DMS 273 (cell line): Measurements from ENCODE around the gene AUTS2.

ENCODE experiments used
- DNase-seq: peaks from one replicate; lab custom pipeline; 2025; ENCODE audit not compliant: unreplicated experiment; lab: John Stamatoyannopoulos, UW

Gene AUTS2

GRCh38 chr7:70016044-70016770 lies 417.9 kb downstream of the AUTS2 start:
- no peak for DNase-seq

- no peak for DNase-seq
Observed at GRCh38 chr7:70017357-70017756, 419.1 kb downstream of the AUTS2 start.

- DNase-seq = no peak
Observed at GRCh38 chr7:70018700-70019099, 420.4 kb downstream of the AUTS2 start.

- no peak for DNase-seq
Observed at GRCh38 chr7:70027867-70028266, 429.6 kb downstream of the AUTS2 start.

- no peak for DNase-seq
Observed at GRCh38 chr7:70028620-70029019, 430.3 kb downstream of the AUTS2 start.

- no peak for DNase-seq
Observed at GRCh38 chr7:70029993-70030392, 431.7 kb downstream of the AUTS2 start.

- DNase-seq = no peak
Observed at GRCh38 chr7:70030745-70031144, 432.5 kb downstream of the AUTS2 start.

- no peak for DNase-seq
Observed at GRCh38 chr7:70031245-70031644, 433.0 kb downstream of the AUTS2 start.

- DNase-seq = peak; percentile 67
Observed at GRCh38 chr7:70032649-70033048, 434.4 kb downstream of the AUTS2 start.

- DNase-seq = peak; percentile 49
Observed at GRCh38 chr7:70033226-70033625, 435.0 kb downstream of the AUTS2 start.

GRCh38 chr7:70034999-70035398 lies 436.7 kb downstream of the AUTS2 start:
- peak; percentile 25 for DNase-seq

- no peak for DNase-seq
Observed at GRCh38 chr7:70035519-70035918, 437.2 kb downstream of the AUTS2 start.

GRCh38 chr7:70035955-70036354 lies 437.7 kb downstream of the AUTS2 start:
- DNase-seq = no peak

GRCh38 chr7:70036695-70037094 lies 438.4 kb downstream of the AUTS2 start:
- DNase-seq = peak; percentile 31

- DNase-seq = no peak
Observed at GRCh38 chr7:70037171-70037933, 439.1 kb downstream of the AUTS2 start.

GRCh38 chr7:70040051-70040450 lies 441.8 kb downstream of the AUTS2 start:
- DNase-seq = no peak

GRCh38 chr7:70040970-70041766 lies 442.9 kb downstream of the AUTS2 start:
- peak; percentile 78 for DNase-seq

GRCh38 chr7:70042533-70042932 lies 444.3 kb downstream of the AUTS2 start:
- DNase-seq = peak; percentile 59

- DNase-seq = no peak
Observed at GRCh38 chr7:70043015-70043538, 444.8 kb downstream of the AUTS2 start.

GRCh38 chr7:70044064-70044463 lies 445.8 kb downstream of the AUTS2 start:
- DNase-seq = no peak

- no peak for DNase-seq
Observed at GRCh38 chr7:70044525-70044924, 446.2 kb downstream of the AUTS2 start.
